ENCODE data around the gene RIPOR2.

GRCh38 chr6:24900917-24901697, 34.7 kb downstream of the RIPOR2 start:
- TF ChIP-seq CTCF (IDR thresholded peaks at IDR 0.05) (no peak), POLR2A (IDR thresholded peaks at IDR 0.05) (no peak), POLR2AphosphoS5 (IDR thresholded peaks at IDR 0.05) (no peak)

All from transverse colon (tissue), 4 donors.